Natural killer cell (primary cell): Measurements from ENCODE around the gene ALDH1A2. TPM values are rescaled to one million over a fixed set of nuclear protein-coding genes. Genes with fewer than 3 reads are reported as not detected.

Experiments
- ATAC-seq, 3 donors: fragments of 150-1000 bp in 2 of 3; fragments of 200-7000 bp in 1 of 3; cut with Tn5 transposase; 1 replicate in 1 of 3; 2 replicates in 2 of 3; pipeline ENCODE4 v1.10.0; 2021; ENCODE audit warnings: mild to moderate bottlenecking in 2 of 3, moderate library complexity in 2 of 3
- DNase-seq, 2 donors: peaks; one replicate each; pipeline versions ENCODE4 v3.0.0 to v3.0.0-alpha.2; 2013 to 2021; ENCODE audit warnings: mixed read lengths in 1 of 2
- H3K27ac ChIP-seq: one replicate; pipeline ENCODE4 v1.5.1; 2013; ENCODE audit warnings: mild to moderate bottlenecking, low read length
- H3K27me3 ChIP-seq: one replicate; pipeline ENCODE4 v1.6.1; 2013; ENCODE audit warnings: low read length; ENCODE audit not compliant: control insufficient read depth, insufficient read depth
- H3K36me3 ChIP-seq: one replicate; pipeline ENCODE4 v1.6.1; 2013; ENCODE audit warnings: low read length; ENCODE audit not compliant: control insufficient read depth, insufficient read depth
- H3K4me1 ChIP-seq: one replicate; pipeline ENCODE4 v1.6.1; 2013; ENCODE audit warnings: low read length; ENCODE audit not compliant: control insufficient read depth, insufficient read depth
- H3K4me3 ChIP-seq: one replicate; pipeline ENCODE4 v1.5.1; 2013; ENCODE audit warnings: low read length
- H3K9me3 ChIP-seq: one replicate; pipeline ENCODE4 v1.6.1; 2013; ENCODE audit warnings: low read length; ENCODE audit not compliant: control insufficient read depth, insufficient read depth
- H3K27ac Mint-ChIP-seq, 2 donors: one replicate each; pipeline ENCODE4 v1.8.0; 2022; ENCODE audit warnings: mild to moderate bottlenecking in 2 of 2, mixed read lengths in 2 of 2, moderate library complexity in 1 of 2
- H3K27me3 Mint-ChIP-seq, 2 donors: one replicate each; pipeline ENCODE4 v1.8.0; 2022; ENCODE audit warnings: low read depth in 2 of 2, mixed read lengths in 2 of 2
- H3K36me3 Mint-ChIP-seq: one replicate; pipeline ENCODE4 v1.8.0; 2022; ENCODE audit warnings: mixed read lengths
- H3K4me1 Mint-ChIP-seq, 2 donors: one replicate each; pipeline ENCODE4 v1.8.0; 2022; ENCODE audit warnings: mixed read lengths in 2 of 2
- H3K4me3 Mint-ChIP-seq: one replicate; pipeline ENCODE4 v1.8.0; 2022; ENCODE audit warnings: mild to moderate bottlenecking, moderate library complexity, mixed read lengths
- H3K9me3 Mint-ChIP-seq, 2 donors: one replicate each; pipeline ENCODE4 v1.8.0; 2022; ENCODE audit warnings: mixed read lengths in 2 of 2
- WGBS: methylation state at CpG from one replicate; pipeline ENCODE4 v1.1.7; 2013; ENCODE audit warnings: missing lambda C conversion rate; ENCODE audit not compliant: insufficient coverage; 5-methylcytosine and 5-hydroxymethylcytosine counted together
- intact Hi-C: fragments of 100-400 bp; cut with micrococcal nuclease; formaldehyde crosslinking; loops from one replicate; pipeline ENCODE4 v1.14.2; 2022
- total RNA-seq, 4 donors: library from RNA; stranded (reverse); fragments of 120-200 nt in 1 of 4; gene quantifications; one replicate each; pipeline versions ENCODE4 v1.2.3 to v1.2.4, GENCODE V29; 2013 to 2022
- TF ChIP-seq, protein P1 (sequence below): fragments of 200-600 bp; IDR thresholded peaks from one replicate; pipeline ENCODE4 v1.8.0; 2022; ENCODE audit warnings: antibody characterized with exemption

Gene ALDH1A2
- total RNA-seq, 3 donors from 2014 or later (not counting 1 experiment from before 2014, with no cell fraction given): 0.73 to 3.6 (median 2.8) TPM

DNA sequence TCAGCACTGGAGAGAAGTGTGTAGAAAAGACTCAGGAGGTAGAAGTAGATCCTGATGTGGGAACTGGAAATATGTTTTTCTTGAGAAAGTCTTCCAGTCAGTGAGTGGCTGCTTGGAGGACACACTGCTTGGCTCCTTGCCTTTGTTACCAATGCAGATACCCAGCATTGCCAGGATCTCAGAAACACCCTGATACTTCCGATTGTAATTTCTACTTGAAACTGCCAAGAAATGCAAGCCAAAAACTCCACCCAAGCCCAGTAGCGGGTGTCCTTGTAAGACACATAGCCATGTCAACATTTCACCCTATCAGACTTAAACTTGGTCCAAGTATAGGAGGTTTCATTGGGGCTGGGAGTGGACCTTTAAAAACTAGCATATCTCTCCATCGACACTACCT, 141.8 kb downstream of the ALDH1A2 start:
- Mint-ChIP-seq H3K27me3 (peaks cover 2 to 39% of the 10 kb centered on the region in 2 donors), H3K4me1 (no peaks in the 10 kb centered on the region), H3K27ac (no peak overlapping the region), H3K4me3 (no peak overlapping the region), H3K9me3 (no peaks in the 10 kb centered on the region), H3K36me3 (no peaks in the 10 kb centered on the region)
- WGBS: 64% methylated on average over 2 of the region's 3 CpGs
- Histone ChIP-seq H3K9me3 (no peaks in the 10 kb centered on the region), H3K4me3 (no peak overlapping the region), H3K4me1 (no peaks in the 10 kb centered on the region), H3K27ac (no peak overlapping the region), H3K36me3 (no peaks in the 10 kb centered on the region), H3K27me3 (no peaks in the 10 kb centered on the region)
- DNase-seq: no peak
- no peak for ATAC-seq
- TF ChIP-seq, protein P1, sequence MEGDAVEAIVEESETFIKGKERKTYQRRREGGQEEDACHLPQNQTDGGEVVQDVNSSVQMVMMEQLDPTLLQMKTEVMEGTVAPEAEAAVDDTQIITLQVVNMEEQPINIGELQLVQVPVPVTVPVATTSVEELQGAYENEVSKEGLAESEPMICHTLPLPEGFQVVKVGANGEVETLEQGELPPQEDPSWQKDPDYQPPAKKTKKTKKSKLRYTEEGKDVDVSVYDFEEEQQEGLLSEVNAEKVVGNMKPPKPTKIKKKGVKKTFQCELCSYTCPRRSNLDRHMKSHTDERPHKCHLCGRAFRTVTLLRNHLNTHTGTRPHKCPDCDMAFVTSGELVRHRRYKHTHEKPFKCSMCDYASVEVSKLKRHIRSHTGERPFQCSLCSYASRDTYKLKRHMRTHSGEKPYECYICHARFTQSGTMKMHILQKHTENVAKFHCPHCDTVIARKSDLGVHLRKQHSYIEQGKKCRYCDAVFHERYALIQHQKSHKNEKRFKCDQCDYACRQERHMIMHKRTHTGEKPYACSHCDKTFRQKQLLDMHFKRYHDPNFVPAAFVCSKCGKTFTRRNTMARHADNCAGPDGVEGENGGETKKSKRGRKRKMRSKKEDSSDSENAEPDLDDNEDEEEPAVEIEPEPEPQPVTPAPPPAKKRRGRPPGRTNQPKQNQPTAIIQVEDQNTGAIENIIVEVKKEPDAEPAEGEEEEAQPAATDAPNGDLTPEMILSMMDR: no peak
- intact Hi-C loops: no loop called here

DNA sequence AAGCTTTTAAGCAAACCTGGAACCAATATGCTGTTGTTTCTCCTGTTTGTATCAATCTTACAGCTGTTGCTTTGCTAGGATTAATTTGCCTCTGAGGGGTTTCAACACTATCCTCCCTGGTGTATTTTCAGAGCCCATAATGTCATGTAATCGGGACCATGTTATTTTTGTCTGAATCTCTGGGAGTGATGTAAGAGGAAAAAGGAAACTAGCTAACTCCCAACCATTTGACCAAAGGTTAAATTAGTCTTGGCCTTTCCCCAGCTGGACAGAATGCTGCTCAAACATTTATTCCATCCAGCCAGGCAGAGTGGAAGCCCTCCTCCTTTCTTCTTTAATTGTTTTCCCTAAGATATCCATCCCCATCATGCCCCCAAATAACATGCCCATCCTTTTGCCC, 142.2 kb downstream of the ALDH1A2 start:
- Mint-ChIP-seq H3K4me1 (no peaks in the 10 kb centered on the region), H3K36me3 (no peaks in the 10 kb centered on the region), H3K4me3 (no peak overlapping the region), H3K27ac (no peak overlapping the region), H3K27me3 (peaks cover 5 to 39% of the 10 kb centered on the region in 2 donors), H3K9me3 (no peaks in the 10 kb centered on the region)
- no peaks in the 10 kb centered on the region for H3K9me3 ChIP-seq
- DNase-seq (no peak), ATAC-seq (no peak)
- H3K4me1 ChIP-seq: no peaks in the 10 kb centered on the region
- H3K27me3 ChIP-seq: no peaks in the 10 kb centered on the region
- no peak overlapping the region for H3K4me3 ChIP-seq
- no peak overlapping the region for H3K27ac ChIP-seq
- TF ChIP-seq, protein P1: no peak
- intact Hi-C loops: no loop called here
- no peaks in the 10 kb centered on the region for H3K36me3 ChIP-seq
- no CpG with 5 or more reads among the region's 1 CpG for WGBS

DNA sequence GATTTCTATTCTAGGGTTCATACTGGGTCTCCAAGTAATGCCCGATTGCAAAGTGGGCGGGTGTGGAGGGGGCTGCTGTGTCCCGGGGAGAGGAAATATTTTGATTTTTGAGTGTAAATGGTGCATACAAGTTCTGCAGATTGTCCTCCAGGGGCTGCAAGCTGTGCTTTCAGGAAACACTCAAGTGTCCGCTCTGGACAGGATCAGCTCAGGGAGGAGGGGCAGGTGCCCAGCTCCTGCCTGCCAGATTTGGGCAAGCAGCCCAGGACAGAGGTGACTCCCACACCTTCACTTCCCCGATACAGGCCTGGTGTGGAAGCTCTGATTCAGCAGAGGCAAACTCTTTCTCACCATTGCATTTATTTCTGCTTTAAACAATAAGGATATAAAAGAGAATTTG, 142.7 kb downstream of the ALDH1A2 start:
- WGBS: 80% methylated on average over 4 of the region's 5 CpGs
- Mint-ChIP-seq H3K27me3 (peaks cover 8 to 44% of the 10 kb centered on the region in 2 donors), H3K27ac (no peak overlapping the region), H3K9me3 (no peaks in the 10 kb centered on the region), H3K36me3 (no peaks in the 10 kb centered on the region), H3K4me3 (no peak overlapping the region), H3K4me1 (no peaks in the 10 kb centered on the region)
- Histone ChIP-seq H3K27me3 (no peaks in the 10 kb centered on the region), H3K27ac (no peak overlapping the region), H3K4me3 (no peak overlapping the region), H3K36me3 (no peaks in the 10 kb centered on the region), H3K4me1 (no peaks in the 10 kb centered on the region), H3K9me3 (no peaks in the 10 kb centered on the region)
- ATAC-seq (no peak), DNase-seq (no peak)
- intact Hi-C loops: no loop called here
- TF ChIP-seq, protein P1: no peak

DNA sequence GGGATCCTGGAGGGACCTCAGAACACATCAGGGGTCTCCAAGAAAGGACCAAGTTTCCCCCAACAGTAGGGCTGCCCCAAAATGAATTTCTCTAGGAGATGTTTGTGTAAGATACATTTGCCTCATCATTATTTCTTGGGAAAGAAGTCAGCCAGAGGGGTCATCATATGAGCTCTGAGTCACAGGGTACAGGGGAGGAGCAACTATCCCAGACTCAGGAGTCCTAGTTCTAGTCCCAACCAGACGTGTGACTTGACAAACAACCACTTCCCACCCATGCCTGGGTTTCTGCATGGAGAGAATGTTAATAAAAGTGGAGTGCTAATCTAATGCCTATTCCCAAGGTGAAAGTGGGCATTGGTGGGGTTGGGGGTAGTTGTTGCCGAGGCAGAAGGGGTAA, 144.1 kb downstream of the ALDH1A2 start:
- H3K4me1 ChIP-seq: no peaks in the 10 kb centered on the region
- DNase-seq (no peak), ATAC-seq (no peak)
- TF ChIP-seq, protein P1: no peak
- intact Hi-C loops: no loop called here
- H3K27me3 ChIP-seq: no peaks in the 10 kb centered on the region
- peaks cover 8 to 44% of the 10 kb centered on the region in 2 donors for H3K27me3 Mint-ChIP-seq
- no peaks in the 10 kb centered on the region for H3K9me3 Mint-ChIP-seq
- H3K27ac Mint-ChIP-seq: no peak overlapping the region
- H3K4me3 ChIP-seq: no peak overlapping the region
- no peaks in the 10 kb centered on the region for H3K4me1 Mint-ChIP-seq
- no peak overlapping the region for H3K4me3 Mint-ChIP-seq
- H3K36me3 ChIP-seq: no peaks in the 10 kb centered on the region
- 94% methylated on average over 1 of the region's 2 CpGs for WGBS
- H3K36me3 Mint-ChIP-seq: no peaks in the 10 kb centered on the region
- no peaks in the 10 kb centered on the region for H3K9me3 ChIP-seq
- H3K27ac ChIP-seq: no peak overlapping the region
